HG03196 (cell line): ENCODE measurements around the gene RAB30.
A peak's percentile ranks its signal among the peaks of the same experiment; 100 is the strongest.
"Not testable (repeated sequence)": the region's sequence is repeated elsewhere in the genome, so short reads cannot be mapped to it uniquely, and the experiment has no call there.

Source experiments
- ATAC-seq: cut with Tn5 transposase; IDR thresholded peaks from one replicate; pipeline ENCODE4 v1.9.1; 2021; ENCODE audit not compliant: unreplicated experiment

RAB30 gene

GRCh38 chr11:82950502-82950901 is 121.2 kb downstream of the RAB30 start:
- ATAC-seq: not testable (repeated sequence)

DNA sequence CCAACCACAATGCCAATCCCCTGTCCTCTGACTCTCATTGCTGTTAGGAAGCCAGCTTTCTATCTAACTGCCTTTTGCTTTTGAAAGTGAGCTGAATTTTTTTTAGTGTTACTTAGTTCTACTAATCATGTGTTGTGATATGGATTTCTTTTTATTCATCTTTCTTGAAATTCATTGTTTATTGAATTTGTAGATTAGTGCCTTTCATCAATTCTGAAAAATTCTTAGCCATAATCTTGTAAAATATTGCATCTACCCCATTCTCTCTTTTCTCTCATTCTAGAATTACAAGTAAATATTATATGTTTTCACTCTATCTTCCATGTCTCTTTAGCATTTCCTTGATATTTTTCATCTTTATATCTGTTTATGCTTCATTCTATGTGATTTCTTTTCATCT is 122.3 kb downstream of the RAB30 start:
- ATAC-seq: no peak

GRCh38 chr11:82945682-82946081 is 126.0 kb downstream of the RAB30 start:
- ATAC-seq: no peak

DNA sequence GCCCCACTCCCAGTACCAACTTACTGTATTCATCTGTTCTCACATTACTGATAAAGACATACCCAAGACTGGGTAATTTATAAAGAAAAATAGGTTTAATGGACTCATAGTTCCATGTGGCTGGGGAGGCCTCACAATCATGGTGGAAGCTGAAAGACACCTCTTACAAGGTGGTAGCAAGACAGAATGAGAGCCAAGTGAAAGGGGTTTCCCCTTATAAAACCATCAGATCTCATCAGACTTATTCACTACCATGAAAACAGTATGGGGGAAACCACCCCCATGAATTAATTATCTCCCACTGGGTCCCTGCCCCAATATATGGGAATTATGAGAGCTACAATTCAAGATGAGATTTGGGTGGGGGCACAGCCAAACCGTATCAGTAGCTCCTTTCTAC is 126.7 kb downstream of the RAB30 start:
- ATAC-seq: not testable (repeated sequence)

GRCh38 chr11:82944198-82944597 is 127.5 kb downstream of the RAB30 start:
- ATAC-seq: no peak

GRCh38 chr11:82943430-82943829 is 128.3 kb downstream of the RAB30 start:
- not testable (repeated sequence) for ATAC-seq

- ATAC-seq: no peak
Measured at GRCh38 chr11:82942376-82942775, 129.3 kb downstream of the RAB30 start.

DNA sequence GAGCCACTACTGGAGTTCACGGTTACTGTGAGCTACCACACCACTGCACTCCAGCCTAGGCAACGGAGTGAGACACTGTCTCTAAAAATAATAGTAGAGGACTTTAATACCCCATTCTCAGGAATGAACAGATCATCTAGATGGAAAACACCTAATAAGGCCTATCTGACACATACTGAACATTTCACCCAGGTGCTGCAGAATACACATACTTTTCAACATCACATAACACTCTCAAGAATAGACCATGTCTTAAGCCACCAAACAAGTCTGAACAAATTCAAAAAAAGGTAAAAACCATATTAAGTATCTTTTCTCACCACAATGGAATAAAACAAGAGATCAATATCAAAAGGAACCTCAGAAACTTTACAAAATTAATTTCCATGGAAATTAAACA is 132.2 kb downstream of the RAB30 start:
- no peak for ATAC-seq

DNA sequence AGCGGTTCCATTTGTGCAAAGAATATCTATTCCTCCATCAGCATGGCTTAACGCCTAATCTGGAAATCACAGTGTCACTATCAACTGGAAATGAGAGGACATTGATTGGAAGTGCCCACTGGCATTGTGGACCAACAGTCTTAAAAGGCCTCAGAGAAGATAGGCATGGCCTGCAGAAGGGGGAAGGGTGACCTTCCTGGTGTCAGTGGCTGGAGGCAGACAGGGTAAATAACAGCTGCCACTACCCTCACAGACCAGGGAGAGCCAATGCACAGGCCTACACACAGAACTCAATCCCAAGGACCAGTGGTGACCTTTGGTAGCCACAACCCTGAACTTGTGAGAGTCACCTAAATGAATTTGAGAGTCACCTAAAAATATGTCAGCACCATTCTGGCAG is 134.1 kb downstream of the RAB30 start:
- ATAC-seq: no peak

- no peak for ATAC-seq
Measured at GRCh38 chr11:82936261-82936660, 135.4 kb downstream of the RAB30 start.

- ATAC-seq: no peak
Measured at GRCh38 chr11:82932564-82932963, 139.1 kb downstream of the RAB30 start.

- ATAC-seq: no peak
Measured at GRCh38 chr11:82930734-82931133, 141.0 kb downstream of the RAB30 start.

DNA sequence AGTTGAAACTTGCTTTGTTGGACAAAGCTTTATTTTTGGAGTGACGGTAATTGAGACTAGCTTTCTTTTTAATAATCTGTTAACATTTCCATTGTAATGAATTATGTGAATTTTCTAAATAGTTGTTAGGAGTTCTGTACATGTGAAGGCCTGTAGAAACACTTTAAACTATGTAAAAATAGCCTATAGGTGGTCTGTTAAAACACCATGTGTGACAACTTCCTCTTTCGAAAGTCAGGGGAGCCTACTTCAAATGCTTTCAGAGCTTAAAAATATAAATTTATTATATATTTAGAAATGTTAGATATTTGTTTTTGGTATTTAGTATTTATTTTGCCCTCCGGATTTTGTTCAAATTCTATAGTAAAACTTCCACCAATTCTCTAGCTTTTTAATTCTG is 141.5 kb downstream of the RAB30 start:
- no peak for ATAC-seq

DNA sequence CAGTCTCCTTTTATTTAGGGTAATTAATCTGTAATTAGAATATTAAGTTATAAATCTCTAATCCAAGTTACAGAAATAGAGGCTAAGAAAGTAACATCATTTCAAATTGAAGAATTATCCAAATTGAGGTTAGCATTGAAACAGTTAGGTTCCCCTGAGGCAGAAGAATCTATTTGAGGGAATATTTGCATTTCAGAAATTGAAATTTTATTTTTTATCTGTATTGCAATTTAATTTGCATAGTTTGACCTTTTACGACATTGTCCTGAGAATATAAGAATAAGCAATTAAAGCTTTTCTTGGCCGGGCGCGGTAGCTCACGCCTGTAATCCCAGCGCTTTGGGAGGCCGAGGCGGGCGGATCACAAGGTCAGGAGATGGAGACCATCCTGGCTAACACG is 142.6 kb downstream of the RAB30 start:
- ATAC-seq: no peak

GRCh38 chr11:82927264-82927880 is 144.3 kb downstream of the RAB30 start:
- peak; percentile 63 for ATAC-seq

DNA sequence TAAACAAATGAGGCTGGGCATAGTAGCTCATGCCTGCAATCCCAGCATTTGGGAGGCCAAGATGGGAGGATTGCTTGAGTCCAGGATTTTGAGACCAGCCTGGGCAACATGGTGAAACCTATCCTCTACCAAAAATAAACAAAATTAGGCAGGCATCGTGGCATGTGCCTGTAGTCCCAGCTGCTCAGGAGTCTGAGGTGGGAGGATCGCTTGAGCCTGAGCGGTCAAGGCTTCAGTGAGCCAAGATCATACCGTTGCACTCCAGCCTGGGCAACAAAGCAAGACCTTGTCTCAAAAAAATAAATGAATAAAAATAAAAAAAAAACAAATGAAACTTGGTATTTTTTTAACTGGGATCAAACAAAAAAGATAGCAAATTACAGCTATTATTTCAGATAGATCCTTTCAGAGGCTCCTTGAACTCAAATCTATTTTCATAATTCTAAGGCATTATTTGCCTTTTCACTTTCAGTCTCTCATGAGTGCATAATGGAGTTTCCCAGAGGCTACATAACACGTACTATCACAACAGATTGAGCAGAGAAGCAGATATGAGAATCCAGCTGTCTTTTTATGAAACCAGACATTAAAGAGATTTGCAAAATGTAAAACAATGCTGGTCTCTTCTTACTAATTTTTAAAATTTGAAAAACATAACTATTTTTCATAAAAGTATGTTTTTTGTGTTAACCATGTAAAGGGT is 147.0 kb downstream of the RAB30 start:
- ATAC-seq: no peak
